GM19397 (cell line): ENCODE measurements around the gene THPO.
A peak's percentile ranks its signal among the peaks of the same experiment; 100 is the strongest.

Experiments used
- ATAC-seq: cut with Tn5 transposase; IDR thresholded peaks from one replicate; pipeline ENCODE4 v1.9.1; 2021; ENCODE audit warnings: mild to moderate bottlenecking, moderate library complexity; ENCODE audit not compliant: unreplicated experiment

THPO gene

DNA sequence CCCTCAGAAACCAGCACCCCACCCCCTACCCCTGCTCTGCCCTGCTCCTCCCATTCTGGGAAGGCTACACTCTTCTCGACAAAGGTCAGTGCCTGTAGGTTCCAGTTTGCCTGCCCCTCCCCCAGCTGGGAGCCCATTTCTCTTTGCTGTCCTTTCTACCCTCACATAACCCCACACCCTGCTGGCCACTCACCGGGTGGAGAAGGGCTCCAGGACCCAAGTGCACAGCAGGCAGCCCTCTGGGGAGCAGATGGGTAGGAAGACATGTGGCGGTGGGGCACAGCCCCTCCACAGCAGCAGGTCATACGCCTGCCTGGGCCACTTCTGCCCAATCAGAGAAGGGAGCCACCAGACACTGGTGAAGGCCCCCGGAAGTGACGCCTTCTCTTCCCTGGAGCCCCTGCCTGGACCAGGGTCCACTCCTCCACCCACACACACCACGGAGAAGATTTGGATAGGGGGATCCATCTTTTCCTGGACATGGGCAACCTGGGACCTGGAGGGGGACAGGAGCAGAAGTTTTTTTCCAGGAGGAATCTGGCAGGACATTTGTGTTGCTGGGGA lies at the start of gene THPO:
Gene THPO, minus strand, starts transcription at position 326 of the 564 bp plus-strand sequence. CDS start 1,948 bp downstream, outside the sequence.
- no peak for ATAC-seq

DNA sequence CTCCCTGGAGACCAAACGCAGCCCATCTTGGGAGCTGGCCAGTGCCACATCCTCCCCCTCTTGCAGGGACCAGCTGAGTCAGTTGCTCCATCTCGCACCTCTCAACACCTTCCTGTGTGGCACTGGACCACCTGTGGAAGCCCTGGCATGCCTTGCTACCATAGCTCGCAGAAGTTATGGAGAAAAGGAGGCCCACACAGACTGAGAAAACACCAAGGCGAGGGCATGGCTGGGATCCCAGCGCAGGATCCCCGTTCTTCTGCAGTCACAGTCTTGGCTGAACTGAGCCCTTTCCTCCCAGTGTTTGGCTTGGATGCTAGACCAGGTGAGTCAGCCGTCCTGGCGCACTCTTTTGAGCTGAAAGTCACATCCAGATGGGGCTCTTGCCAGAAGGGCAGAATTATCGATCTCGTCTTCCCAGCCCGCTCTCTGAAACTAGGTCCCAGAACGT lies 48.7 kb upstream of the THPO start:
- no peak for ATAC-seq

DNA sequence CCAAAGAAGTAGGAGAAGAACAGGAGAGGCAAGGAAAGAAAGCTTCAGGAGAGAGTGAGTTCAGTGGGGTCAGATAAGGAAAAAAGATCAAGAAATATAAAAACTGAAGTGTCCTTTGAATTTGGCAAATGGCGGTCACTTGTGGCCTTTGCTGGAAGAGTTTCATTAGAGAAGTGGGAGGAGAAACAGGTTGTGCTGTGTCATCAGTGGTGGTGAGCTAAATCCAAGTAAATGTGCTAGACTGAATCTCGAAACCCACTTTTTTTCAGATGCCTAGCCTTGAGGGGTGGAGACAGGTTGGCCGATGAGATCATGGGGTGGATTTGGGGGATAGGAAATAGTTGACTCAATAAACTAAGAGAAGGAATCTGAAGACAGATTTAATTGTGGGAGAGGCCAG lies 45.6 kb upstream of the THPO start:
- ATAC-seq: no peak

DNA sequence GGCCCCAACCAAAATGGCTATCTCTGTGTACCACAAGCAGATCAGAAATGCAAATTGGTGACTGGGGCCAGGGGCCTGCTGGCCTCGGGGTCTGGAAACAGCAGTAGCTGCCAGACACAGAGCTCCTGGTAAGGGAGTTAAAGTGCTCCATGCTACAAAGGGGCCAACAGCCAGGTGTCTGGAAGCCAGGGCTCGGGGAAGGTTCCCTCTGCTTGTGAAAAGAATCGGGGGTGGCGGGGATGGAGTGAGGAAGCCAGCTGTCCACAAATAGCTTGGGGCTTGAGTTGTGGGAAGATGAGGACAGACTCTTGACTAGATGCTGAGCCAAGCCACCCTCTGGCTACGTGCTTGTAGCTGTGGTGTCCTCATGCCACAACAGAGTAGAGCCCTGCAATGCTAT lies 41.2 kb upstream of the THPO start:
- ATAC-seq: no peak

DNA sequence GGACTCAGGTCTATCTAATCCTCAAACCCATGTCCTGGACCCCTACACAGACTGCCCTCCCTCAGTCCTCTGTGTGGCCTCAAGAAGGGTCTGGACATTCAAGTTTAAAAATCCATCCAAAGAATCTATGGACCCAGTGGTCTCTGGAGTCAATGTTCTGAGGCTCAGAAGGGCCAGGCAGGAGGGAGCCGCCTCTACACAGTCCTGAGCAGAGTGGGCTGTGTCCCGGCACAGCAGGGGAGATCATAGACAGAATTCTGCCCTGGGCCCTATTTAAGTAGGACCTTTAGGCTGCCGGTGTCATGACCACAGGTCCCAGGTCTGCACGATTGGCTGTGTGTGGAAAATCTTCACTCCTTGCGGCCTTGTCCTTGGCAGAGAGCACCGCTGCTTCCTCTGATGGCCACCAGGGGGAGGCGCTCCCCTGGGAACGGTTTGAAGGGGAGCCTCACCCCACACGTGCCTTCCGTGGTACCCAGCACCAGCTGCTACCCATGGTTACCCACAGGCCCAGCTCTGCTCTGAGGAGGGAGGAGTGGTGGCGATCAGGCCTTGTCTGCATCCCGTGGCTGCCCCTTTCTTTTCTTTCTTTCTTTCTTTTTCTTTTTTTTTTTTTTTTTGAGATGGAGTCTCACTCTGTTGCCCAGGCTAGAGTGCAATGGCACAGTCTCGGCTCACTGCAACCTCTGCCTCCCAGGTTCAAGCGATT lies 39.8 kb upstream of the THPO start:
- peak; percentile 86 for ATAC-seq

DNA sequence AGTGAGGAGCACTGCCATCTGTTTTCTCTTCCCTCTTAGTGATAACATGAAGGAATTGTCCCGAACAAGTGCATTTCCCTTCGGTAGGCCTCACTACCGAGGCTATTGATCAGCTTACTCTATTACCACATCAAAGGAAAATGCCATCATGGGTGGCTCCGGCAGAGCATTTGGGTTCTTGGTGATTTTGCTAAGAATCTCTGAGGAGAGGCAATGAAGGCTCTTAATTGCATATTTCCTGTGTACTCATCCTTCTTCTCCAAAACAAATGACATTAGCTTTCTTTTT lies 37.1 kb upstream of the THPO start:
- no peak for ATAC-seq

DNA sequence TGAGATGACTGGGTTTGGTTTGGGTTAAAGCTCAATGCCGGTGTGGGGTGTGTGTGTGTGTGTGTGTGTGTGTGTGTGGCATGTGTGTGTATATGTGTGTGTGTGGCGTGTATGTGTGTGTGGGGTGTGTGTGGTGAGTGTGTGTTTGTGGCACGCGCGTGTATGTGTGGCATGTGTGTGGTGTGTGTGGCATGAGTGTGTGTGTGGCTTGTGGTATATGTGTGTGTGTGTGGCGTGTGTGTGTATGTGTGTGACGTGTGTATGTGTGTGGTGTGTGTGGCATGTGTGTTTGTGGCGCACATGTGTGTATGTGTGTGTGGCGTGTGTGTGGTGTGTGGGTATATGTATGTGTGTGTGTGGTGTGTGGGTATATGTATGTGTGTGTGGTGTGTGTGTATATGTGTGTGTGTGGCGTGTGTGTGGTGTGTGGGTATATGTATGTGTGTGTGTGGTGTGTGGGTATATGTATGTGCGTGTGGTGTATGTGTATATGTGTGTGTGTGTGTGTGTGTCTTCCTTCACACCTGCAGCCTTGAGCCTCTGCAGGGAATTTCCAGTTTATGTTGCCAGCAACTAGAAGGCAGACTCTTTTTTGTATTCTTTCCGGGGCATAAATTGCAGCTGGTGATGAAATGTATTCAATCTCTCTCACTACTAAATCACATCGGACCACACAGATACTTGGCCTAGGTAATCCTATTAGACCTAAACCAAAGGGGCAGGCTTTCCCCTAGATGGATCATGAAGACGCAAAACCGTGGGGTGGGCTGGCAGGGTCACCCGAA lies 36.6 kb upstream of the THPO start:
- no peak for ATAC-seq

DNA sequence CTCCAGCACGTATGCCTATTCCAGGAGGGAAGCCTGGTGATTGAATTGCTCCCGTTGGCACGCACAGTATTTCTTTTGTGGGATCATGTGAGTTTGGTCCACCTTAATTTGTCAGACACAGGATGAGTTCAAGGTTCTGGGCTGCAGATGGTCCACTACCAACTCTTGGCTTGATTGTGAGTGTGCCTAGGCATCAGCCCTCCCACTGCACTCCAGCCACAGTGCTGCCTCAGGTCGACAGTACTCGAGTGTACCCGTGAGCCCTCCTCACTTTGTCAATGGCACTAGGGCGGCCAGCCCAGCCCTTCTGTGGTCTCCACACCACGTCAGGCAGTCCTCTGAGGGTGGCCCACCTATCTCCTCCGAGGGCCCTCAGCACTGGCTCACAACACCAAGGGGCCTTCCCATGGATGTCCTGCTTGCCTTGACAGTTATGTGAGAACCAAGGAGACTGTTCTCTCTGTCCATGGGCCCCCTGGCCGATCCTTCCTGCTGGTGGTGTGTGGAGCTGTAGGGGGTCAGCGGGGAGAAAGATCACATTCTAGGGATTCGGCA lies 32.0 kb upstream of the THPO start:
- ATAC-seq: no peak

DNA sequence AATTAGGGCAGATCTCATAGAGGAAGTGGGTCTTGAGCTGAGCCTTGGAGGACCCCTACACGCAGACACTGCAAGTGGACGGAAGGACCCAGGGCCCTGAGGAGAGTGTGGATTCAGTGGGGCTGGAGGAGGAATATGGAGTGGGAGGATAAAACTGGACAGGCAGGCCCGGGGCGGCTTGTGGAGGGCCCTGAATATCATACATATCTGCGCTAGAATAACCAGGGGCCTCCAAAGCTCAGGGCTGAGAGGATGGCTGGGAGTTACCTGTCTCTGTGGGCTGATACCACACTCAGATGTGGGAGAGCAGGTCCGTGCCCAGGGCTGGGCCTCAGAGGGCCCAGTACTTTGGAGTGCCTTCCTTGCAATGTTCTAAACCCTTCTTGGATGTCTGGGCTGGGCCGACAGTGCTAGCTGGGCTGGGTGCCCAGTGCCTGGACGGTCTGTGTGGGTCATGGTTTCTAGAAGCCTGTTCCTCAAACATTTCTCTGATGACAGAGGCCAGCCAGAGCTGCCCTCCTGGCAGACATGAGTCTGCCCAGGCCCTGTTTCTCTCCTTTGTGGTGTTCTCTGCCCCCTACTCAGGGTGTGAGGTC lies 31.4 kb upstream of the THPO start:
- ATAC-seq: no peak

DNA sequence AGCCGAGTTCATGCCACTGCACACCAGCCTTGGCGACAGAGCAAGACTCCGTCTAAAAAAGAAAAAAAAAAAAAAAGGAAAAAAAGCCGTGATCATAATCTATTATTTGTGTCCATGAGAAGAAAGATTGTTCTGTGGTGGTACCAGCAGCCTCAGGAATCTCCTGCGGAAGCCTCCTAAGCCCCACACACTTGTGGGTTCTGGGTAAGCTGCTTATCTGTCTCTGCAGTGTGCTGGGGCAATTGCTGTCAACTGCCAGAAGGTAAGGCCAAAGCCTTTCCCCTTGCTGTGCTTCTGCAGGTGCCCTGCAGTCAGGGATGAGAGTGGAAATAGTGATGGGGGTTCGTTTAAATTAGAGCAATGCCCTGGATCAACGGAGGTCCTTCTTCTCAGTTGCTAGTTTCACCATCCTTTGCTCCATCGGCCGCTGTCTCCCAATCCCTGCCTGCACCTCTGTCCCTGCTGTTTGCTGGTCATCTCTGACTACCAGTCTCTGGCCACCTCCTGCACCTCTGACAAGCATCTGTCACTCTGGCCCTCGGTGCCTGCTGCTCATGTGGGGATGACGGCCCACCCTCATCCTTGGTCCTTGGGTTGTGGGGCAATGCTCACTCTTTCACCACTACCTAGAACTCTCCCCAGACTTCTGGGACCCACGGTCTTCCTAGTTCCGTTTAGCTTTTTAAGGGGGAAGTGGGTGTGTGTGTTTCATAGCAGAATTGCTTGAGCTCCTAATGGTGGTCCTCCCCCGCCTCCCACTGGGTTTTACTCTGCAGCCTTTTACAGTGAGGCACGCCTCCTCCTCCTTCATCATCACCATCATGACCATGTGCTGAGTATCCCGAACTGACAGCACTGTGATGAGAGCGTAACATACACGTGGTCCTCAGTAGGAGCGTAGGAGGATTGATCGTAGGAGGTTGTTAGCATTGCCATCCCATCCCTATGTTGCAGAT lies 27.3 kb upstream of the THPO start:
- ATAC-seq: no peak

DNA sequence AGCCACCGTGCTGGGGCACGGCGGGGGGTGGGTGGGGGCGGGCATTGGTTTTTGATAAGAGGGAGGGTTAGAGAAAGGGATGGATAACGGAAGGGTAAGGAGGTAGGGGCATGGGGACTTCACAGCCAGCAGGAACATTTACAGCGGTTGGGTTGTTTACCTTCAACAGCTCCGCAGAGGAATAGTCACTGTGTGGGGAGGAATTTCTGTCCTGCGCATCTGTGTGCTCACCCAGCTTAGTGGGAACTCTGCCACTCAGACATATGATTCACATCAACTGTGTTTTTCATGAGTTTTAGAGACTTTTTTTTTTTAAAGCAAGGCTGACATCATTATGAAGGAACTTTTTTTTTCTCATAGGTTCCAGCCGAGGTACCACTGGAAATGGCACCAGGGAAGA lies 21.4 kb upstream of the THPO start:
- ATAC-seq: no peak

DNA sequence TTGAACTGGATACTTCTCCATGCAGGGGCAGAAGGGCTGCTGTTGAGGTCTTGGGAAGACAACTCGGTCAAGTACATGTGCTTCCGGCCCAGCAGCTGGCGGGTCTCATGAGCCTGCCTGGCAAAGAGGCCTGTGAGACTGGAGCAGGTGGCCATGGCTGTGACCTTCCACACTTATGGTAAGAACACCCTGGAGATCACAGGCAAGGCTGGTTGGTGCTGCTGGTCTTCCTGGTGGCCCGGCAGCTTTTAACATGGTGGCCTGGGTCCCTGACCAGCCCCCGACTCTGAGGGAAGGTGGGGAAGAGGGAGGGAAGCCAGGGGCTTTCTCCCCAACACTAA lies 17.3 kb upstream of the THPO start:
- no peak for ATAC-seq

DNA sequence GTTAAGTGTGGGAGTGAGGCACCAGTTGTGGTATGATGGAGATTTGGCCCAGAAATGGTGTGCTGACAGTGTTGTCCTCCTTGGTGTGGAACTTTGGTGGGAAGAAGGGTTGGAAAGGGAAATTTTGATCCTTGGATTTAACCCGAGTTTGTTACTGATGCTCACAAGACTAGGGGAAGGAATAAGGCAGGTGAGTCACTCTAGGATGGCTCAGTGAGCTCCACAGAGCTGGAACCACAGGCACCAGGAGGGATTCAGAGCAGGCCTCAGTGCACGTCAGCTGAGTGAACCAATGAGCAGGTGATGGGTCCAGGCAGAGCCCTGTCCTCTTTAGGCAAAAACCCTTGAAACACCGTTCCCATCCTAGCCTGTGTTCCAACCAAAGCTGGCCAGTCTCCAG lies 13.3 kb upstream of the THPO start:
- ATAC-seq: no peak

DNA sequence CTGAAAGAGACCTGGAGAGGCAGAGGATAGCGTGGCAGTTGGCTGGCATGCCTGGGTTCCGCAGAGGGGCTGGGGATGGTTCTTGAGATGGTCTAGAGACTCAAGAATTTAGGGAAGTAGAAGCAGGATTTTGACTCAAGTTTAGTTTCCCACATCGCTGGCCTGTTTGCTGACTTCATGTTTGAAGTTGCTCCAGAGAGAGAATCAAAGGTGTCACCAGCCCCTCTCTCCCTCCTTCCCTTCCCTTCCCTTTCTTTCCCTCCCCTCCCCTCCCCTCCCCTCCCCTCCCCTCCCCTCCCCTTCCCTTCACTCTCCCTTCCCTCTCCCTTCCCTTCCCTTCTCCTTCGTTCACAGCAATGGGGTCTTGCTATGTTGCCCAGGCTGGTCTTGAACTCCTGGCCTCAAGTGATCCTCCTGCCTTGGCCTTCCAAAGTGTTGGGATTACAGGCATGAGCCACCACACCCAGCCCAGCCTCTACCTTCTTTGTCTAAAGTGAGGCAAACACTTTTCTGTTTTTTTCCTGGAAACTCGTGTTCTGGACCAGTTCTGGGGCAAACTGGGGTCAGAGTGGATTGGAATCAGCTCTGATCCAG lies 12.0 kb upstream of the THPO start:
- no peak for ATAC-seq

DNA sequence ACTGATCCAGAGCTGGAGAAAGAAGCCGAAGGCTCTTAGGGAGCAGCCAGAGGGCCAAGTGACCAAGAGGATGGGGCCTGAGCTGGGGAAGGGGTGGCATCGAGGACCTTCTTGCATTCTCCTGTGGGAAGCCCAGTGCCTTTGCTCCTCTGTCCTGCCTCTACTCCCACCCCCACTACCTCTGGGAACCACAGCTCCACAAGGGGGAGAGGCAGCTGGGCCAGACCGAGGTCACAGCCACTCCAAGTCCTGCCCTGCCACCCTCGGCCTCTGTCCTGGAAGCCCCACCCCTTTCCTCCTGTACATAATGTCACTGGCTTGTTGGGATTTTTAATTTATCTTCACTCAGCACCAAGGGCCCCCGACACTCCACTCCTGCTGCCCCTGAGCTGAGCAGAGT lies 11.4 kb upstream of the THPO start:
- no peak for ATAC-seq

DNA sequence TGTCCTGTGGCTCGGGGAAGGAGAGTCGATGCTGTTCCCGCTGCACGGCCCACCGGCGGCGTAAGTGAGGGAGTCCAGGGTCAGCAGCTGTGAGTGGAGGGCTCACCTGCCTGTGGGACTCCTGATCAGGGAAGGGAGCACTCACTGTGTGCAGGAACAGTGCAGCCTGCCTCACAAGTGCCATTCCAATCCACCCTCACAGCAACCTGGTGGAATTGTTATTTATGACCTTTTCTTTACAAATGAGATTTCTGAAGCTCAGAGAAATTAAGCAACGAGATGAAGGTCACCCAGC lies 10.9 kb upstream of the THPO start:
- no peak for ATAC-seq

DNA sequence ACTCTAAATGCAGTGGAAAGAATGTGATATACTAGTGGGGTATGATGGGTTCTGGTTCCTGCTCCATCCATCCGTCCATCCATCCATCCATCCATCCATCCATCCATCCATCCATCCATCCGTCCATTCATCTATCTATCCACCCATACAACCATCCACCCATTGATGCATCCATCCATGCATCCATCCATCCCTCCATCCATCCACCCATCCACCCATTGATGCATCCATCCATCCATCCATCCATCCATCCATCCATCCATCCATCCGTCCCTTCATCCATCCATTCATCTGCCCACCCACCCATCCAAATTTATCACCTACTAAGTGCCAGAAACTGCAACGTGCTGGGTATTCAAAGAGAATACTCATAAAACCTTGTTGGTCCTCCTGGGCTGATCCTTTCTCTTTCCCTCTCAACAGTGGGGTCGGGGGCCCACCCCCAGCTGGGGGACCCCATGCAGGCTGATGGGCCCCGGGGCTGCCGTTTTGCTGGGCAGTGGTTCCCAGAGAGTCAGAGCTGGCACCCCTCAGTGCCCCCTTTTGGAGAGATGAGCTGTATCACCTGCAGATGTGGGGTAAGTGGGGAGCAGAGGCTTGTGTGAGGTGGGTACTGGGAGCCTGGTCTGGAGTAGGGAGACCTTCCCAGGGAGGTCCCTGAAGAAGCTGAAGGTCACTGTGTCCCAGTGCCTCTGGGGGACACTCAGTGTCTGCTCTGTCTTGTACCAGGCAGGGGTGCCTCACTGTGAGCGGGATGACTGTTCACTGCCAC lies 10.3 kb upstream of the THPO start:
- ATAC-seq: no peak

DNA sequence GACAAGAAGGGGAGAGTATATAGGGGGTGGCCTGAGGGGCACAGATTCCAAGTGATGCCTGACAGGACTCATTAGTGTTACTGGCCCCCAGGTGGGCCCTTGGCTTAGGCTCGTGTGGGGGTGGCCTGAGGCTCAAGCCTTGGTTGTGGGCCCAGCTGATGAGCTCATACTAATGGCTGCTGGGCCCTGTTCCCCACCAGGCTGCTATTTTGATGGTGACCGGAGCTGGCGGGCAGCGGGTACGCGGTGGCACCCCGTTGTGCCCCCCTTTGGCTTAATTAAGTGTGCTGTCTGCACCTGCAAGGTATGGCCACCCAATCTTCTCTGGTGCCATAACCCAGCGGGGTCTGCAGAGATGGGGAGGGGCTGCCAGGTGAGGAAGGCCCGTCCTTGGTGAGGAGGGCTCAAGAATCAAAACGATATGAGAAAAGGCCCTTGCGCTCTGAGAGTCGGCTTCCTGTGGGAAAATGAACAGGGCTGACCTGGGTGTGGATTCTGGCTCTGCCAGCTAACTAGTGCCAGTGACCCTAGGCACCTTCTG lies 9.2 kb upstream of the THPO start:
- no peak for ATAC-seq

DNA sequence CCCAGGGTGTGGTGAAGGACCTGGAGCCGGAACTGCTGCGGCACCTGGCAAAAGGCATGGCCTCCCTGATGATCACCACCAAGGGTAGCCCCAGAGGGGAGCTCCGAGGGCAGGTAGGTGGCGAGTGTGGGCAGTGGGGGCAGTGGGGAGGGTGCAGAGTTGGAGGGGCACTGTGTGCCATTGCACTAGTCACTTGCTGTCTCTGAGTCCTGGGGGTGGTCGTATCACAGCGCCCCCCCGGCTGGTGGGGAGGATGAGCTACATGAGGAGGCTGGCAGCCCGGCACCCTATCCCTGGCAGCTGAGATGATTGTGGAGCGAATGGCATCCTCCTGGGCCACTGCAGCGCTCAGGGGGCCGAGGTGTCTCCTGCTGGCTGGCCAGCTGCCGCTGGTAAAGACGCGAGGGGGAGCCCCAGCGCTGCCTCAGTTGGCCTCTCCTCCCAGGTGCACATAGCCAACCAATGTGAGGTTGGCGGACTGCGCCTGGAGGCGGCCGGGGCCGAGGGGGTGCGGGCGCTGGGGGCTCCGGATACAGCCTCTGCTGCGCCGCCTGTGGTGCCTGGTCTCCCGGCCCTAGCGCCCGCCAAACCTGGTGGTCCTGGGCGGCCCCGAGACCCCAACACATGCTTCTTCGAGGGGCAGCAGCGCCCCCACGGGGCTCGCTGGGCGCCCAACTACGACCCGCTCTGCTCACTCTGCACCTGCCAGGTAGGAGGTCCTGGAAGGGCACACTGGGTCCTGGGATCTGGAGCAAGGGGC lies 8.2 kb upstream of the THPO start:
- no peak for ATAC-seq
